ENCODE results near the gene CHD5.

GRCh38 chr1:6171548-6172124 lies 8.5 kb downstream of the CHD5 start:
- TF ChIP-seq CTCF (IDR thresholded peaks at IDR 0.05) (peak in 1 of 3 experiments; percentile 12), POLR2A (IDR thresholded peaks at IDR 0.05; ENCODE audit: low read depth) (no peak)

Measured in esophagus muscularis mucosa (tissue), 3 donors.